ENCODE data around the gene LILRA1.

The LILRA1 gene

GRCh38 chr19:54644056-54644455, 50.6 kb downstream of the LILRA1 start:
- Histone ChIP-seq H3K4me1 (ENCODE audit: control insufficient read depth, insufficient read depth, low read length) (no peaks in the 10 kb centered on the region), H3K4me3 (ENCODE audit: low read depth, low read length) (no peak overlapping the region), H3K36me3 (ENCODE audit: control insufficient read depth, insufficient read depth, low read length) (no peaks in the 10 kb centered on the region)

GRCh38 chr19:54646331-54646841, 53.0 kb downstream of the LILRA1 start:
- peaks cover 66% of the 10 kb centered on the region for H3K9me3 ChIP-seq (ENCODE audit: control insufficient read depth, insufficient read depth, low read length)
- no peaks in the 10 kb centered on the region for H3K36me3 ChIP-seq (ENCODE audit: control insufficient read depth, insufficient read depth, low read length)
- no peaks in the 10 kb centered on the region for H3K27me3 ChIP-seq (ENCODE audit: control insufficient read depth, insufficient read depth, low read length)
- no peak overlapping the region for H3K27ac ChIP-seq (ENCODE audit: low read depth, low read length)
- H3K9ac ChIP-seq (ENCODE audit: low read depth, low read length): no peak overlapping the region
- no peaks in the 10 kb centered on the region for H3K4me1 ChIP-seq (ENCODE audit: control insufficient read depth, insufficient read depth, low read length)
- no peak overlapping the region for H3K4me3 ChIP-seq (ENCODE audit: low read depth, low read length)

More at GRCh38 chr19:54644056-54644455, 50.6 kb downstream of the LILRA1 start:
- Histone ChIP-seq H3K27ac (ENCODE audit: low read depth, low read length) (no peak overlapping the region), H3K9ac (ENCODE audit: low read depth, low read length) (no peak overlapping the region), H3K27me3 (ENCODE audit: control insufficient read depth, insufficient read depth, low read length) (no peaks in the 10 kb centered on the region), H3K9me3 (ENCODE audit: control insufficient read depth, insufficient read depth, low read length) (peaks cover 69% of the 10 kb centered on the region)

- Histone ChIP-seq H3K9ac (ENCODE audit: low read depth, low read length) (no peak overlapping the region), H3K9me3 (ENCODE audit: control insufficient read depth, insufficient read depth, low read length) (peaks cover 75% of the 10 kb centered on the region)
These were observed 54.7 kb downstream of the LILRA1 start for GRCh38 chr19:54648129-54648528.

GRCh38 chr19:54650108-54650655, 56.8 kb downstream of the LILRA1 start:
- H3K9ac ChIP-seq (ENCODE audit: low read depth, low read length): no peak overlapping the region
- H3K4me1 ChIP-seq (ENCODE audit: control insufficient read depth, insufficient read depth, low read length): no peaks in the 10 kb centered on the region
- H3K27ac ChIP-seq (ENCODE audit: low read depth, low read length): no peak overlapping the region
- H3K36me3 ChIP-seq (ENCODE audit: control insufficient read depth, insufficient read depth, low read length): no peaks in the 10 kb centered on the region
- peaks cover 86% of the 10 kb centered on the region for H3K9me3 ChIP-seq (ENCODE audit: control insufficient read depth, insufficient read depth, low read length)
- no peaks in the 10 kb centered on the region for H3K27me3 ChIP-seq (ENCODE audit: control insufficient read depth, insufficient read depth, low read length)
- H3K4me3 ChIP-seq (ENCODE audit: low read depth, low read length): no peak overlapping the region

More at GRCh38 chr19:54648129-54648528, 54.7 kb downstream of the LILRA1 start:
- H3K27ac ChIP-seq (ENCODE audit: low read depth, low read length): no peak overlapping the region
- H3K27me3 ChIP-seq (ENCODE audit: control insufficient read depth, insufficient read depth, low read length): no peaks in the 10 kb centered on the region
- H3K36me3 ChIP-seq (ENCODE audit: control insufficient read depth, insufficient read depth, low read length): no peaks in the 10 kb centered on the region
- no peak overlapping the region for H3K4me3 ChIP-seq (ENCODE audit: low read depth, low read length)
- no peaks in the 10 kb centered on the region for H3K4me1 ChIP-seq (ENCODE audit: control insufficient read depth, insufficient read depth, low read length)
